Measurements from ENCODE around the gene GALNT17. TPM values are rescaled to one million over a fixed set of nuclear protein-coding genes. Genes with fewer than 3 reads are reported as not detected.

The GALNT17 gene
- total RNA-seq, 2 donors from 2014 or later, result 0.82 to 4.0 TPM

GRCh38 chr7:71679480-71679879, 547.5 kb downstream of the GALNT17 start:
- Histone ChIP-seq H3K27me3 (no peaks in the 10 kb centered on the region), H3K27ac (no peak overlapping the region), H3K4me3 (no peak overlapping the region), H3K9me3 (no peaks in the 10 kb centered on the region), H3K4me1 (no peaks in the 10 kb centered on the region), H3K36me3 (no peaks in the 10 kb centered on the region)
- no peak for TF ChIP-seq CTCF (IDR thresholded peaks at IDR 0.05)
- DNase-seq (ENCODE audit: low spot score), result no peak

- no peaks in the 10 kb centered on the region for H3K4me1 ChIP-seq
- H3K27ac ChIP-seq, result no peak overlapping the region
- H3K9me3 ChIP-seq, result no peaks in the 10 kb centered on the region
- no peaks in the 10 kb centered on the region for H3K36me3 ChIP-seq
- no peak for DNase-seq (ENCODE audit: low spot score)
- no peak for TF ChIP-seq CTCF (IDR thresholded peaks at IDR 0.05)
- H3K4me3 ChIP-seq, result no peak overlapping the region
- no peaks in the 10 kb centered on the region for H3K27me3 ChIP-seq
These were observed 550.2 kb downstream of the GALNT17 start for GRCh38 chr7:71682181-71682580.

GRCh38 chr7:71682841-71683781, 551.2 kb downstream of the GALNT17 start:
- H3K4me1 ChIP-seq, result no peaks in the 10 kb centered on the region
- DNase-seq (ENCODE audit: low spot score), result no peak
- TF ChIP-seq CTCF (IDR thresholded peaks at IDR 0.05), result no peak
- no peak overlapping the region for H3K27ac ChIP-seq
- H3K27me3 ChIP-seq, result no peaks in the 10 kb centered on the region
- no peaks in the 10 kb centered on the region for H3K36me3 ChIP-seq
- no peaks in the 10 kb centered on the region for H3K9me3 ChIP-seq
- H3K4me3 ChIP-seq, result no peak overlapping the region

GRCh38 chr7:71687286-71687685, 555.3 kb downstream of the GALNT17 start:
- no peak overlapping the region for H3K27ac ChIP-seq
- H3K36me3 ChIP-seq, result no peaks in the 10 kb centered on the region
- no peaks in the 10 kb centered on the region for H3K27me3 ChIP-seq
- no peaks in the 10 kb centered on the region for H3K4me1 ChIP-seq
- H3K4me3 ChIP-seq, result no peak overlapping the region
- no peak for DNase-seq (ENCODE audit: low spot score)
- TF ChIP-seq CTCF (IDR thresholded peaks at IDR 0.05), result no peak
- H3K9me3 ChIP-seq, result no peaks in the 10 kb centered on the region

- Histone ChIP-seq H3K27ac (no peak overlapping the region), H3K4me3 (no peak overlapping the region), H3K27me3 (no peaks in the 10 kb centered on the region), H3K4me1 (no peaks in the 10 kb centered on the region), H3K36me3 (no peaks in the 10 kb centered on the region), H3K9me3 (no peaks in the 10 kb centered on the region)
- no peak for TF ChIP-seq CTCF (IDR thresholded peaks at IDR 0.05)
- no peak for DNase-seq (ENCODE audit: low spot score)
These were observed 556.1 kb downstream of the GALNT17 start for GRCh38 chr7:71687831-71688599.
